Mesothelial cell of epicardium (in vitro differentiated cells): ENCODE measurements around the gene CTNND2. TPM values are rescaled to one million over a fixed set of nuclear protein-coding genes. Genes with fewer than 3 reads are reported as not detected.

Experiments
- DNase-seq, 2 experiments: peaks; one replicate each; pipeline ENCODE4 v3.0.0; 2021; ENCODE audit warnings: low spot score in 2 of 2; ENCODE audit not compliant: unreplicated experiment in 2 of 2
- H3K27ac Mint-ChIP-seq: 2 replicates; pipeline ENCODE4 v1.8.0; 2021; ENCODE audit warnings: mixed read lengths
- H3K27me3 Mint-ChIP-seq: 2 replicates; pipeline ENCODE4 v1.8.0; 2021; ENCODE audit warnings: low read depth, mixed read lengths
- H3K36me3 Mint-ChIP-seq: 2 replicates; pipeline ENCODE4 v1.8.0; 2021; ENCODE audit warnings: mixed read lengths
- H3K4me1 Mint-ChIP-seq: 2 replicates; pipeline ENCODE4 v1.8.0; 2021; ENCODE audit warnings: mixed read lengths
- H3K4me3 Mint-ChIP-seq: 2 replicates; pipeline ENCODE4 v1.8.0; 2021; ENCODE audit warnings: mild to moderate bottlenecking, moderate library complexity, mixed read lengths
- H3K9me3 Mint-ChIP-seq: 2 replicates; pipeline ENCODE4 v1.8.0; 2021; ENCODE audit warnings: mixed read lengths
- total RNA-seq: library from RNA; stranded (reverse); gene quantifications from 3 replicates; pipeline ENCODE4 v1.2.1, GENCODE V29; 2021
- TF ChIP-seq, protein P1 (sequence below): fragments of 200-600 bp; sonication (generic); IDR thresholded peaks from one replicate; pipeline ENCODE4 v1.5.0; 2021; ENCODE audit warnings: antibody characterized with exemption; ENCODE audit not compliant: unreplicated experiment

The CTNND2 gene
- total RNA-seq, 1 donor from 2014 or later, result 7.9 TPM

DNA sequence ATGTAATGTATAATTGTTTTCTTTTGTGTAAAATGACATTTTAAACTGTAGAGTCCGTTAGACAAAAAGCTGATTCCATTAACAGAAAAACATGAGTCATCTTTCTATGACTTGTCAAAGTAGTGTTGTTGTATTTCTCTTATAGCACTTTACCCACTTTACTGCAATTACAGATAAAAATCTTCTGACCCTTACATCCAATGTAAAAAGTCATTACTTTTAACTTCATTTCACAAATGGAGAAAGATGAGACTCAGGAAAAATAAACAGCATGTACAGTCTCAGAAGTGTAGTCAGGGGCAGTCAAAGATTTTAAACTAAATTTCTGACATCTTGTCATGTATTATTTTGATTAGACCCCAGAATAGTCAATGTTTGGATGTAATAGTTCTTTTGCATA lies 146.6 kb downstream of the CTNND2 start:
- no peak overlapping the region for H3K4me3 Mint-ChIP-seq
- H3K36me3 Mint-ChIP-seq, result no peaks in the 10 kb centered on the region
- H3K27me3 Mint-ChIP-seq, result no peaks in the 10 kb centered on the region
- TF ChIP-seq, protein P1, sequence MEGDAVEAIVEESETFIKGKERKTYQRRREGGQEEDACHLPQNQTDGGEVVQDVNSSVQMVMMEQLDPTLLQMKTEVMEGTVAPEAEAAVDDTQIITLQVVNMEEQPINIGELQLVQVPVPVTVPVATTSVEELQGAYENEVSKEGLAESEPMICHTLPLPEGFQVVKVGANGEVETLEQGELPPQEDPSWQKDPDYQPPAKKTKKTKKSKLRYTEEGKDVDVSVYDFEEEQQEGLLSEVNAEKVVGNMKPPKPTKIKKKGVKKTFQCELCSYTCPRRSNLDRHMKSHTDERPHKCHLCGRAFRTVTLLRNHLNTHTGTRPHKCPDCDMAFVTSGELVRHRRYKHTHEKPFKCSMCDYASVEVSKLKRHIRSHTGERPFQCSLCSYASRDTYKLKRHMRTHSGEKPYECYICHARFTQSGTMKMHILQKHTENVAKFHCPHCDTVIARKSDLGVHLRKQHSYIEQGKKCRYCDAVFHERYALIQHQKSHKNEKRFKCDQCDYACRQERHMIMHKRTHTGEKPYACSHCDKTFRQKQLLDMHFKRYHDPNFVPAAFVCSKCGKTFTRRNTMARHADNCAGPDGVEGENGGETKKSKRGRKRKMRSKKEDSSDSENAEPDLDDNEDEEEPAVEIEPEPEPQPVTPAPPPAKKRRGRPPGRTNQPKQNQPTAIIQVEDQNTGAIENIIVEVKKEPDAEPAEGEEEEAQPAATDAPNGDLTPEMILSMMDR, result no peak
- H3K4me1 Mint-ChIP-seq, result no peaks in the 10 kb centered on the region
- H3K27ac Mint-ChIP-seq, result no peak overlapping the region
- H3K9me3 Mint-ChIP-seq, result peaks cover 17% of the 10 kb centered on the region
- DNase-seq, result no peak

DNA sequence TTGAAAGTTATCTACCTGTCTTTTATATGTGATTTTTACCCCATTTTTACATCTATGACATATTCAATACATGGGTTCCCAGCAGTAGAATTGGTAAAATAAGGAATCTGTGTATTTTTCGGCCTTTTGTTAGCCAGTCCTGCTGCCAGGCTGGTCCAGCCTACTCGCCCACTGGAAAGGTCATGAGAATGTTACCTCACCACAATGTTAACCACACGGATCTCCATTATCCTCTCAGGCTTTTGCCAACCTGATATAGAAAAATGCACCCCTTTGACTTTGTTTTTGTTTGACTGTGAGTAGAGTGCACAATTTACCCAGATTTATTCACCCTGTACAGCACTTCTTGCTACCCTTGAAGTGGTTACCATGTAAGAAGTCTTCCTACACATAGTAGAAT lies 167.2 kb downstream of the CTNND2 start:
- H3K4me3 Mint-ChIP-seq, result no peak overlapping the region
- peaks cover 11% of the 10 kb centered on the region for H3K9me3 Mint-ChIP-seq
- TF ChIP-seq, protein P1, result no peak
- H3K27ac Mint-ChIP-seq, result no peak overlapping the region
- no peaks in the 10 kb centered on the region for H3K27me3 Mint-ChIP-seq
- H3K4me1 Mint-ChIP-seq, result no peaks in the 10 kb centered on the region
- no peak for DNase-seq
- no peaks in the 10 kb centered on the region for H3K36me3 Mint-ChIP-seq

DNA sequence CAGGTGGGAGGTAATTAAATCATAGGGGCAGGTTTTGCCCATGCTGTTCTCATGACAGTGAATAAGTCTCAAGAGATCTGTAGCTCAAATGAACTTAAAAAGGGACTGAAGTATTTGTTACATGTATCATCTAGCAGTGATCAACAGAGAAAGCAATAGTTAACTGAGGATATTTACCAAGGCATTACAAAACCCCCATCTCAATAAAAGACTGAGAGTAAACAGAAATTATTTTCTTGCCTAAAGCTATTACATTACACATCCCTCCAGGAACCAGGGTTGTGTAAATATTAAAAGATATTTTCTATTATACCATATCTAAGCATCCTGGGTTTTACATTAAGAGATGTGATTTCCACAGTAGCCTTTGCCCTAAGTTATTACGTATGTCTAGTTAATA lies 169.9 kb downstream of the CTNND2 start:
- H3K27me3 Mint-ChIP-seq, result no peaks in the 10 kb centered on the region
- H3K4me1 Mint-ChIP-seq, result no peaks in the 10 kb centered on the region
- DNase-seq, result no peak
- no peak overlapping the region for H3K27ac Mint-ChIP-seq
- no peaks in the 10 kb centered on the region for H3K9me3 Mint-ChIP-seq
- no peaks in the 10 kb centered on the region for H3K36me3 Mint-ChIP-seq
- TF ChIP-seq, protein P1, result no peak
- H3K4me3 Mint-ChIP-seq, result no peak overlapping the region

DNA sequence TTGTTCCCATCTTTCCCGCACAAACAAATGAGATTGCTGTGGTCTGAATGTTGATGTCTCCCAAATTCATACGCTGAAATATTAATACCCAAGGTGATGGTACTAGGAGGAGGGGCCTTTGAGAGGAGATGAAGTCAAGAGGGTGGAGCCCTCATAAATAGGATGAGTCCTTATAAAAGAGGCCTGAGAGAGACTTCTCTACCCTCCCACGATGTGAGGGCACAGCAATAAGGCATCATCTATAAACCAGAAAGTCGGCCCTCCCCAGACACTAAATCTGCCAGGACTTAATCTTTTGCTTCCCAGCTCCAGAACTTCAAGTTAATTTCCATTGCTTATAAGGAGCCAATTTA lies 170.4 kb downstream of the CTNND2 start:
- H3K36me3 Mint-ChIP-seq, result no peaks in the 10 kb centered on the region
- no peaks in the 10 kb centered on the region for H3K4me1 Mint-ChIP-seq
- H3K9me3 Mint-ChIP-seq, result no peaks in the 10 kb centered on the region
- H3K27me3 Mint-ChIP-seq, result no peaks in the 10 kb centered on the region
- H3K4me3 Mint-ChIP-seq, result no peak overlapping the region
- no peak overlapping the region for H3K27ac Mint-ChIP-seq
- DNase-seq, result no peak
- TF ChIP-seq, protein P1, result no peak

DNA sequence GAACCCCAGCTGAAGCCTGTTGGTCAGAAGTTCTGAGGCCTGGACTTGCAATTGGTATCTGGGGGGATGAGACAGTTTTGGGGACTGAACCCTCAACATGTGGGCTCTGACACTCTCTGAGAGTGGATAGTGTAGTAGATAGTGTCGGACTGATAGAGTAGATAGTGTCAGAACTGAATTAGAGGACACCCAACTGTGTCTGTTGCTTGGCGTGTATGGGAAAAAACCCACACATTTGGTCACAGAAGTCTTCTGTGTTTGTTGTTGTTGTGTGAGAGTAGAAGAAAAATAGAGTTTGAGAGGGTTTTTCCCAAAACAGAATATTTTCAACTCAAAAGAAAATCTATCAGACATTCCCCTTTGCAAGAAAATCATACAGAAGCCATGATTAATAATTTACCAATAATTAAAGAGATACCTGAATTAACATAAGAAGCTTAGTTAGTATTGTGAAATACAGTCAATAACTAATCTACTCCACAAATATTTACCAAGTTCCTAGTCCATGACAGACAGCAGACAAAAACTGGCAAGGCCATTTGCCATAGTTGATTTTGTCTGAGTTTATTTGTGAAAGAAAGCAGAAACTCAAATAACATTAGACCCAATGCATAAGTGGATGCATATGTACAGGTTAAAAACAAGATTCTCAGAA lies 170.9 kb downstream of the CTNND2 start:
- Mint-ChIP-seq H3K27ac (no peak overlapping the region), H3K9me3 (no peaks in the 10 kb centered on the region), H3K4me3 (no peak overlapping the region), H3K4me1 (no peaks in the 10 kb centered on the region), H3K27me3 (no peaks in the 10 kb centered on the region), H3K36me3 (no peaks in the 10 kb centered on the region)
- TF ChIP-seq, protein P1, result no peak
- no peak for DNase-seq

DNA sequence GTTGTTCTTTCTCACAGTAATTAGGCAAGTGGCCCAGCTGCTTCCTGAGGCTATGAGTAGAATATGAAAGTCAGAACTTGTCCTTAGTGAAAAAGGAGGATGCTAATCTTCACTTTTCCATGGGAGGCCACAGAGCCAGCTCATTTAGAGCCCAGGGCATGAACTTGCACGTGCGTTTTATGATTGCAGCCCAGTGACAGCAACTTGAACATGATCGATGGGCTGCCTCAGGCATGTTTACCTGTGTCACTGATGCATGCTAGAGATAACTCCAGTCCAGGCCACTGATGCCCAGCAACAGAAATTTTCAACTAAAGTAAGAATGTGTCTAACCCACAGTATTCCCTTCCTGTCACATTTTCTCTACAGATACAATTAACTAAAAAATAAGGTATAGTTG lies 179.3 kb downstream of the CTNND2 start:
- Mint-ChIP-seq H3K4me1 (peaks cover 18% of the 10 kb centered on the region), H3K9me3 (no peaks in the 10 kb centered on the region), H3K4me3 (no peak overlapping the region), H3K27ac (no peak overlapping the region), H3K36me3 (no peaks in the 10 kb centered on the region), H3K27me3 (no peaks in the 10 kb centered on the region)
- TF ChIP-seq, protein P1, result no peak
- DNase-seq, result no peak
